HEK293 (cell line): ENCODE measurements around the gene OCA2.

Experiments
- CTCF ChIA-PET: fragments of 350-600 bp; formaldehyde crosslinking; extraction: SDS; loops from one replicate; lab custom pipeline; 2021; ENCODE audit warnings: antibody characterized with exemption; lab: Yijun Ruan, JAX
- POLR2A ChIA-PET: fragments of 300-600 bp; formaldehyde crosslinking; extraction: SDS; loops from one replicate; lab custom pipeline; 2020; ENCODE audit warnings: antibody characterized with exemption, inconsistent platforms; lab: Yijun Ruan, JAX
- H3K27ac ChIP-seq: fragments of 200-500 bp; sonication (Bioruptor generic); 2 replicates; pipeline ENCODE4 v1.5.1; 2014; ENCODE audit warnings: low read depth, low read length, control low read depth, inconsistent platforms; ENCODE audit errors: extremely low read depth
- H3K36me3 ChIP-seq, 2 experiments: fragments of 200-500 bp in 1 of 2; sonication (Bioruptor generic) in 1 of 2; 1 replicate in 1 of 2; 2 replicates in 1 of 2; pipeline ENCODE4 v1.5.1; 2014 to 2017; ENCODE audit warnings: inconsistent platforms in 2 of 2, low read length in 2 of 2; ENCODE audit not compliant: control insufficient read depth in 2 of 2, insufficient read depth in 1 of 2
- H3K4me1 ChIP-seq: fragments of 200-500 bp; sonication (Bioruptor generic); 2 replicates; pipeline ENCODE4 v1.5.1; 2014; ENCODE audit warnings: mild to moderate bottlenecking, low read length, inconsistent platforms; ENCODE audit not compliant: control insufficient read depth, insufficient read depth
- H3K4me3 ChIP-seq: 2 replicates; pipeline ENCODE4 v1.5.1; 2011; ENCODE audit warnings: low read depth, mild to moderate bottlenecking, control low read depth, low read length, moderate library complexity
- H3K9me3 ChIP-seq: fragments of 200-500 bp; sonication (Bioruptor generic); 2 replicates; pipeline ENCODE4 v1.5.1; 2014; ENCODE audit warnings: low read depth, low read length, inconsistent platforms; ENCODE audit not compliant: control insufficient read depth, insufficient read depth
- KLF8 ChIP-seq: fragments of 450-650 bp; formaldehyde crosslinking; IDR thresholded peaks from 2 replicates; pipeline ENCODE4 v1.5.1; 2016; ENCODE audit warnings: missing biosample characterization, missing genetic modification characterization
- KLF9 ChIP-seq: fragments of 450-650 bp; formaldehyde crosslinking; IDR thresholded peaks from 2 replicates; pipeline ENCODE4 v1.5.1; 2016; ENCODE audit warnings: missing biosample characterization, missing genetic modification characterization, low read depth
- MEIS1 ChIP-seq: sonication (generic); formaldehyde crosslinking; IDR thresholded peaks from 2 replicates; pipeline ENCODE4 v1.8.1; 2022; ENCODE audit warnings: missing genetic modification reagents, mild to moderate bottlenecking, borderline replicate concordance
- PBX3 ChIP-seq: sonication (generic); formaldehyde crosslinking; IDR thresholded peaks from 2 replicates; pipeline ENCODE4 v1.8.1; 2022; ENCODE audit warnings: mild to moderate bottlenecking, moderate library complexity, missing genetic modification reagents
- ZBTB21 ChIP-seq: fragments of 450-650 bp; formaldehyde crosslinking; IDR thresholded peaks from 2 replicates; pipeline ENCODE4 v1.5.1; 2017; ENCODE audit warnings: missing biosample characterization, missing genetic modification characterization
- ZBTB48 ChIP-seq: fragments of 450-650 bp; formaldehyde crosslinking; IDR thresholded peaks from 2 replicates; pipeline ENCODE4 v1.5.1; 2016; ENCODE audit warnings: missing biosample characterization, missing genetic modification characterization
- ZBTB7A ChIP-seq: fragments of 450-650 bp; formaldehyde crosslinking; IDR thresholded peaks from 2 replicates; pipeline ENCODE4 v1.5.1; 2016; ENCODE audit warnings: low read depth, missing biosample characterization, missing genetic modification characterization
- ZEB2 ChIP-seq: fragments of 450-650 bp; formaldehyde crosslinking; IDR thresholded peaks from 2 replicates; pipeline ENCODE4 v1.5.1; 2016; ENCODE audit warnings: missing biosample characterization, missing genetic modification characterization
- ZFP3 ChIP-seq: fragments of 450-650 bp; formaldehyde crosslinking; IDR thresholded peaks from 2 replicates; pipeline ENCODE4 v1.5.1; 2016; ENCODE audit warnings: low read depth, missing biosample characterization, missing genetic modification characterization
- ZNF146 ChIP-seq: fragments of 450-650 bp; formaldehyde crosslinking; IDR thresholded peaks from 2 replicates; pipeline ENCODE4 v1.5.1; 2016; ENCODE audit warnings: missing biosample characterization, missing genetic modification characterization
- ZNF155 ChIP-seq: fragments of 450-650 bp; formaldehyde crosslinking; IDR thresholded peaks from 2 replicates; pipeline ENCODE4 v1.5.1; 2016; ENCODE audit warnings: missing biosample characterization, missing genetic modification characterization
- ZNF24 ChIP-seq: fragments of 450-650 bp; formaldehyde crosslinking; IDR thresholded peaks from 2 replicates; pipeline ENCODE4 v1.5.1; 2016; ENCODE audit warnings: missing biosample characterization, missing genetic modification characterization
- ZNF394 ChIP-seq: fragments of 450-650 bp; formaldehyde crosslinking; IDR thresholded peaks from 2 replicates; pipeline ENCODE4 v1.5.1; 2016; ENCODE audit warnings: missing biosample characterization, missing genetic modification characterization, mild to moderate bottlenecking, moderate library complexity, borderline replicate concordance
- ZNF510 ChIP-seq: fragments of 450-650 bp; formaldehyde crosslinking; IDR thresholded peaks from 2 replicates; pipeline ENCODE4 v1.5.1; 2018; ENCODE audit warnings: mild to moderate bottlenecking, missing genetic modification characterization, missing biosample characterization; ENCODE audit not compliant: insufficient replicate concordance
- ZNF514 ChIP-seq: fragments of 450-650 bp; formaldehyde crosslinking; IDR thresholded peaks from 2 replicates; pipeline ENCODE4 v1.5.1; 2016; ENCODE audit warnings: missing biosample characterization, missing genetic modification characterization
- ZNF600 ChIP-seq: fragments of 450-650 bp; formaldehyde crosslinking; IDR thresholded peaks from 2 replicates; pipeline ENCODE4 v1.5.1; 2016; ENCODE audit warnings: missing biosample characterization, missing genetic modification characterization
- ZNF621 ChIP-seq: fragments of 450-650 bp; formaldehyde crosslinking; IDR thresholded peaks from 2 replicates; pipeline ENCODE4 v1.5.1; 2017; ENCODE audit warnings: missing biosample characterization, missing genetic modification characterization
- ZNF639 ChIP-seq: fragments of 450-650 bp; formaldehyde crosslinking; IDR thresholded peaks from 2 replicates; pipeline ENCODE4 v1.5.1; 2016; ENCODE audit warnings: missing biosample characterization, missing genetic modification characterization
- ZNF654 ChIP-seq: fragments of 450-650 bp; formaldehyde crosslinking; IDR thresholded peaks from 2 replicates; pipeline ENCODE4 v1.5.1; 2016; ENCODE audit warnings: low read depth, missing biosample characterization, missing genetic modification characterization
- ZNF768 ChIP-seq: fragments of 450-650 bp; formaldehyde crosslinking; IDR thresholded peaks from 2 replicates; pipeline ENCODE4 v1.5.1; 2018; ENCODE audit warnings: missing biosample characterization, mild to moderate bottlenecking, missing genetic modification characterization
- TF ChIP-seq, protein P1 (sequence below): fragments of 450-650 bp; formaldehyde crosslinking; IDR thresholded peaks from 2 replicates; pipeline ENCODE4 v1.5.1; 2016; ENCODE audit warnings: missing biosample characterization, missing genetic modification characterization
- TF ChIP-seq, protein P2 (sequence below): fragments of 450-650 bp; formaldehyde crosslinking; IDR thresholded peaks from 2 replicates; pipeline ENCODE4 v1.5.1; 2016; ENCODE audit warnings: missing biosample characterization, missing genetic modification characterization
- TF ChIP-seq, protein P3 (sequence below): fragments of 450-650 bp; IDR thresholded peaks from 2 replicates; pipeline ENCODE4 v1.5.1; 2018; ENCODE audit warnings: missing biosample characterization, mild to moderate bottlenecking, missing genetic modification characterization

Gene OCA2

DNA sequence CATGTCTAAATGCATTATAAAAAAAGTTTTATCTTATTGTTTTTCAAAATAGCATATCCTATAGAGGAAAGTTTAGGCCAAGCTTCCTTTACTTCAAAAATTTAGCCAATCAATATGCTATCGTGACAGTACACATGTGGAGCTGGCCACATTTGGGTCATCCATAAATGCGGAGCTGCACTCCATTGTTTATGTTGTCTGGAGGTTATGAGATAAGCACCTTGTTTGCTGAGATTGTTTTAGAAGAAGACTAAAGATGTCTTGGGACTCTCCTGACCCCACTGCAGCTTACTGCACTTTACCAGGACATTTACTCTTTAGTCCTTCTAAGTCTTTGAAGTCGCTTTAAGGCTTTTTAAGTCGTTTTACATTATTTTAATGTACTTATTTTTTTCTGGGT, 265.9 kb downstream of the OCA2 start:
- TF ChIP-seq ZEB2 (tag by site-specific recombination) = no peak
- TF ChIP-seq, protein P1, sequence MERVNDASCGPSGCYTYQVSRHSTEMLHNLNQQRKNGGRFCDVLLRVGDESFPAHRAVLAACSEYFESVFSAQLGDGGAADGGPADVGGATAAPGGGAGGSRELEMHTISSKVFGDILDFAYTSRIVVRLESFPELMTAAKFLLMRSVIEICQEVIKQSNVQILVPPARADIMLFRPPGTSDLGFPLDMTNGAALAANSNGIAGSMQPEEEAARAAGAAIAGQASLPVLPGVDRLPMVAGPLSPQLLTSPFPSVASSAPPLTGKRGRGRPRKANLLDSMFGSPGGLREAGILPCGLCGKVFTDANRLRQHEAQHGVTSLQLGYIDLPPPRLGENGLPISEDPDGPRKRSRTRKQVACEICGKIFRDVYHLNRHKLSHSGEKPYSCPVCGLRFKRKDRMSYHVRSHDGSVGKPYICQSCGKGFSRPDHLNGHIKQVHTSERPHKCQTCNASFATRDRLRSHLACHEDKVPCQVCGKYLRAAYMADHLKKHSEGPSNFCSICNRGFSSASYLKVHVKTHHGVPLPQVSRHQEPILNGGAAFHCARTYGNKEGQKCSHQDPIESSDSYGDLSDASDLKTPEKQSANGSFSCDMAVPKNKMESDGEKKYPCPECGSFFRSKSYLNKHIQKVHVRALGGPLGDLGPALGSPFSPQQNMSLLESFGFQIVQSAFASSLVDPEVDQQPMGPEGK (tag by site-specific recombination) = no peak
- no peak for TF ChIP-seq KLF8 (tag by site-specific recombination)
- TF ChIP-seq PBX3 (CRISPR knock-in tag) = no peak
- no peak for TF ChIP-seq ZNF510 (tag by site-specific recombination)
- TF ChIP-seq, all 188 proteins: peak for 0
- H3K27ac ChIP-seq = no peak overlapping the region
- ChIA-PET CTCF (no interaction called here), POLR2A (no interaction called here)
- no peaks in the 10 kb centered on the region for H3K9me3 ChIP-seq
- no peak overlapping the region for H3K4me3 ChIP-seq
- no peaks in the 10 kb centered on the region for H3K4me1 ChIP-seq
- H3K36me3 ChIP-seq = no peaks in the 10 kb centered on the region

GRCh38 chr15:27832237-27832596, 266.9 kb downstream of the OCA2 start:
- H3K36me3 ChIP-seq = no peaks in the 10 kb centered on the region
- H3K27ac ChIP-seq = no peak overlapping the region
- H3K9me3 ChIP-seq = no peaks in the 10 kb centered on the region
- CTCF ChIA-PET = no interaction called here
- no peaks in the 10 kb centered on the region for H3K4me1 ChIP-seq
- POLR2A ChIA-PET = no interaction called here
- H3K4me3 ChIP-seq = no peak overlapping the region
- TF ChIP-seq ZNF768 (tag by site-specific recombination) = no peak
- TF ChIP-seq, protein P2, sequence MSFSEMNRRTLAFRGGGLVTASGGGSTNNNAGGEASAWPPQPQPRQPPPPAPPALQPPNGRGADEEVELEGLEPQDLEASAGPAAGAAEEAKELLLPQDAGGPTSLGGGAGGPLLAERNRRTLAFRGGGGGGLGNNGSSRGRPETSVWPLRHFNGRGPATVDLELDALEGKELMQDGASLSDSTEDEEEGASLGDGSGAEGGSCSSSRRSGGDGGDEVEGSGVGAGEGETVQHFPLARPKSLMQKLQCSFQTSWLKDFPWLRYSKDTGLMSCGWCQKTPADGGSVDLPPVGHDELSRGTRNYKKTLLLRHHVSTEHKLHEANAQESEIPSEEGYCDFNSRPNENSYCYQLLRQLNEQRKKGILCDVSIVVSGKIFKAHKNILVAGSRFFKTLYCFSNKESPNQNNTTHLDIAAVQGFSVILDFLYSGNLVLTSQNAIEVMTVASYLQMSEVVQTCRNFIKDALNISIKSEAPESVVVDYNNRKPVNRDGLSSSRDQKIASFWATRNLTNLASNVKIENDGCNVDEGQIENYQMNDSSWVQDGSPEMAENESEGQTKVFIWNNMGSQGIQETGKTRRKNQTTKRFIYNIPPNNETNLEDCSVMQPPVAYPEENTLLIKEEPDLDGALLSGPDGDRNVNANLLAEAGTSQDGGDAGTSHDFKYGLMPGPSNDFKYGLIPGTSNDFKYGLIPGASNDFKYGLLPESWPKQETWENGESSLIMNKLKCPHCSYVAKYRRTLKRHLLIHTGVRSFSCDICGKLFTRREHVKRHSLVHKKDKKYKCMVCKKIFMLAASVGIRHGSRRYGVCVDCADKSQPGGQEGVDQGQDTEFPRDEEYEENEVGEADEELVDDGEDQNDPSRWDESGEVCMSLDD (tag by site-specific recombination) = no peak
- TF ChIP-seq ZNF600 (tag by site-specific recombination) = no peak
- no peak for TF ChIP-seq ZNF621
- TF ChIP-seq ZBTB21 (tag by site-specific recombination) = no peak
- no peak for TF ChIP-seq PBX3 (CRISPR knock-in tag)
- no peak for TF ChIP-seq ZNF510 (tag by site-specific recombination)
- no peak for TF ChIP-seq KLF9 (tag by site-specific recombination)
- TF ChIP-seq ZNF639 = no peak
- TF ChIP-seq, protein P3, sequence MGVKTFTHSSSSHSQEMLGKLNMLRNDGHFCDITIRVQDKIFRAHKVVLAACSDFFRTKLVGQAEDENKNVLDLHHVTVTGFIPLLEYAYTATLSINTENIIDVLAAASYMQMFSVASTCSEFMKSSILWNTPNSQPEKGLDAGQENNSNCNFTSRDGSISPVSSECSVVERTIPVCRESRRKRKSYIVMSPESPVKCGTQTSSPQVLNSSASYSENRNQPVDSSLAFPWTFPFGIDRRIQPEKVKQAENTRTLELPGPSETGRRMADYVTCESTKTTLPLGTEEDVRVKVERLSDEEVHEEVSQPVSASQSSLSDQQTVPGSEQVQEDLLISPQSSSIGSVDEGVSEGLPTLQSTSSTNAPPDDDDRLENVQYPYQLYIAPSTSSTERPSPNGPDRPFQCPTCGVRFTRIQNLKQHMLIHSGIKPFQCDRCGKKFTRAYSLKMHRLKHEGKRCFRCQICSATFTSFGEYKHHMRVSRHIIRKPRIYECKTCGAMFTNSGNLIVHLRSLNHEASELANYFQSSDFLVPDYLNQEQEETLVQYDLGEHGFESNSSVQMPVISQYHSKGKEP (tag by site-specific recombination) = no peak
- TF ChIP-seq ZFP3 (tag by site-specific recombination) = no peak
- no peak for TF ChIP-seq ZBTB48
- TF ChIP-seq MEIS1 (CRISPR knock-in tag) = no peak
- no peak for TF ChIP-seq ZBTB7A (tag by site-specific recombination)
- no peak for TF ChIP-seq ZNF24
- no peak for TF ChIP-seq ZNF394 (tag by site-specific recombination)
- no peak for TF ChIP-seq ZNF654 (tag by site-specific recombination)
- TF ChIP-seq ZNF514 (tag by site-specific recombination) = no peak
- no peak for TF ChIP-seq ZNF155 (tag by site-specific recombination)
- no peak for TF ChIP-seq ZNF146 (tag by site-specific recombination)
- TF ChIP-seq, all 188 proteins: peak for 0
